Stimulated activated CD8-positive, alpha-beta memory T cell treated with anti-CD3 and anti-CD28 coated beads, Interleukin-7, amount 100 ng/mL, for 48 hours (primary cell): ENCODE results near the gene POLR1C.

Experiments used
- DNase-seq, 2 donors: peaks; one replicate each; pipeline ENCODE4 v3.0.0-alpha.2; 2020; ENCODE audit warnings: low read depth in 1 of 2; ENCODE audit errors: extremely low read depth in 1 of 2

Gene POLR1C

DNA sequence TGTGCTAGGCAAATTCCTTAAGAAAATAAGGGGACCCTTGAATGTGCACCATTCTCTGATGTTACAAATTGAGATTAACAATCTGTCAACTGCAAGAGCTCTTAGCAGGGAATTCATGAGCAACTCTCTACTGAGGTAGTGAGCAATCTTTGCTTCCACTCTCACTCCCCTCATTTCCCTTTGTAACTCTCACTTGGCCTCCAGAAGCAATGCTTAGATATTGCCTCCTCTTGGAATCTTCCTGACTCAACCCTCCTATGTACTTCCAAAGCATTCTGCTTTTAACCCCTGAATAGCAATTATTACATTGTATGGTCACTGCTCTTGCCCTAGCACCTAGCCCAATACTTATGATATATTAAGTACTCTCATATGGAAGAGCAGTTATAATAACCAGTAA lies 42.4 kb downstream of the POLR1C start:
- DNase-seq, result no peak

DNA sequence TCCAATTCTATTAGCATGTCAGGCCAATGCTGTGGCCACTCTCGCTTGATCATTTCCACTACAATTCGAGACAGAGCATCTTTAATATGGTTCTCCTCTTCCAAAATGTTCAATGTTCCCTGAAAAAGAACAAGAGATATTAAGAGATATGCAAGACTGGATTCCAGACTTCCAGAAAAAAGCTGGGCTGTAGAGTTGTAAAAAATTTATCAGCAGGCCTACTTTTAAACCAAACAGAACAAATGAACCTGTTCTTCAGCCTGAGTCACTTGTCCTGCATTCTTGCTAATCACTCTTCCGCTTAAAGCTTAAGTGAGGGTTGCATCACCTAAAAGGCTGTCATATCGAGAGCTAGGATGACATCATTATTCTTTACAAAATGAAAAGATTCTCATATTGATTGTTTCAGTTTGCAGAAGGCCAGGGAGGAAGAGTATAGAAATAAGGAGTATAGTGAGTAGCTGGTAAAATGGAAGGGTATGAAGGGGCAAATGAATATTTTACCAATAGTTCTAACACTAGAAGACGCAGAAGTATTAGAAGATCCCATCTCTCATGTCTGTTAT lies 54.1 kb downstream of the POLR1C start:
- DNase-seq, result no peak
